ENCODE data around the gene ZDHHC13.

DNA sequence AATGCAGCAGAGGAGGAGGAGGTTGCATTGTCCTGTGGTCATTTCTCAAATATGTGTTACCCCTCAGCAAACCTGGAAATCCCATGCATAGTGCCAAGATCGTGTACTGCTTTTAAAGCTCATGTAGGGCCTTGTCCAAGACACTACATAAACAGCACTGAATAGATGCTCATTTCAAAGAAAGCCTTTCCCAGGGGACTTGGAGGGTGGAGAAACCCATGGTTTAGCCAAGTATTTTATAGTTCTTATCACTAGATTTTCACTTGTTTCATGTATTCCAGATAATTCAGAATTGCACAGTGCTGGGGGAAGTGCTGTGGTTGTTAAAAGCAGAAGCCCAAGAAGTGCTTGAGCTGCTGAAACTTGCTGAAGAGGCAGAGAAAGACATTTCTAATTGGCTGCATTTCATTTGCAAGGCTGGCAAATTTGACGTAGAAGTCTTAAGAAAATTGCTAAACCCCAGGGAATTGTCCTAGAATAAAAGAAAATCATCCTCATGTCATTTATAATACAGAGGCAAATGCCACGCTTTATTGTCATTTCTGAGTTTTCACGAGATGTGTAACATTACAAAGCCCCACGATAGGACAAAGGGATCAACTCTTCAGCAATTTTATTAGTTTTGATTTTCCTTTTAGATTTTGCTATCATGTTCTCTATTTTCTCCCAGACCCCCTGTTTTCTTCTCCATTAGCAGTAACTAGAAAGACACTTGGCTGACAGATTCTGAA lies 64.7 kb downstream of the ZDHHC13 start:
- TF ChIP-seq POLR2AphosphoS5 (IDR thresholded peaks at IDR 0.05; ENCODE audit: low read depth, low read length) (no peak), TAF1 (IDR thresholded peaks at IDR 0.05; ENCODE audit: borderline replicate concordance, insufficient read depth, low read length) (no peak), REST (IDR thresholded peaks at IDR 0.05; ENCODE audit: insufficient read depth in 1 of 2, low read depth in 2 of 2, low read length in 2 of 2) (no peak)

All from PFSK-1 (cell line).